Nephron (organoid): ENCODE measurements around the gene NKAP.
A peak's percentile ranks its signal among the peaks of the same experiment; 100 is the strongest.
"Not testable (repeated sequence)": the region's sequence is repeated elsewhere in the genome, so short reads cannot be mapped to it uniquely, and the experiment has no call there.

Experiments
- H3K27ac Mint-ChIP-seq, 3 experiments: 2 replicates each; pipeline ENCODE4 v1.8.0; 2020; ENCODE audit warnings: mixed read lengths in 3 of 3, mild to moderate bottlenecking in 2 of 3, moderate library complexity in 1 of 3
- H3K27me3 Mint-ChIP-seq: 2 replicates; pipeline ENCODE4 v1.8.0; 2021; ENCODE audit warnings: low read depth, mild to moderate bottlenecking, moderate library complexity, mixed read lengths
- H3K36me3 Mint-ChIP-seq: 2 replicates; pipeline ENCODE4 v1.8.0; 2020; ENCODE audit warnings: low read depth, mixed read lengths
- H3K4me1 Mint-ChIP-seq: 2 replicates; pipeline ENCODE4 v1.8.0; 2020; ENCODE audit warnings: mixed read lengths
- H3K4me3 Mint-ChIP-seq, 3 experiments: 2 replicates each; pipeline ENCODE4 v1.8.0; 2020; ENCODE audit warnings: mild to moderate bottlenecking in 3 of 3, mixed read lengths in 3 of 3, moderate library complexity in 2 of 3
- H3K9me3 Mint-ChIP-seq: 2 replicates; pipeline ENCODE4 v1.8.0; 2020; ENCODE audit warnings: mixed read lengths
- TF ChIP-seq, protein P1 (sequence below), 3 experiments: fragments of 200-600 bp; sonication (generic); IDR thresholded peaks; one replicate each; pipeline ENCODE4 v1.5.0; 2021; ENCODE audit warnings: antibody characterized with exemption in 3 of 3; ENCODE audit not compliant: unreplicated experiment in 3 of 3

The NKAP gene

DNA sequence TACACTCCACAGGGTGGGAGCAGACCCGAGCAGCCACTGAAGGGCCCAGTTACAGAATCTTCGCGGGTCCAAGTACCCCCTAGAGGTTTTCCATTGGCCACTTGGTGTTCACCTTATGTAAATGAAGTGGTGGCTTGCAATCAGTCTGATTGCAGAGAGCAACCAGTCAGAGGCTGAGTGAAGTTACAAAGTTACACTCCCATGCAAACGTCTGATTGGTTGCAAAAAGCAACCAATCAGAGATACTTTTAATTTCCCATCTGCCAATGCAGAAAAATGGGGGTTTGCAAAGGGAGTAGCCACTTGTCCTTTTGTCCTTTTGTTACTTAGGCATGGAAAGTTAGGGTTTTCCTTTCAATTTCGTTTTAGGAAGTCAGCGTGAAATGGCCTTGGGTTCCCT lies 27.0 kb upstream of the NKAP start:
- H3K4me3 Mint-ChIP-seq, result no peak overlapping the region
- H3K36me3 Mint-ChIP-seq, result no peaks in the 10 kb centered on the region
- no peaks in the 10 kb centered on the region for H3K27me3 Mint-ChIP-seq
- no peak overlapping the region for H3K27ac Mint-ChIP-seq
- H3K4me1 Mint-ChIP-seq, result no peaks in the 10 kb centered on the region
- TF ChIP-seq, protein P1, sequence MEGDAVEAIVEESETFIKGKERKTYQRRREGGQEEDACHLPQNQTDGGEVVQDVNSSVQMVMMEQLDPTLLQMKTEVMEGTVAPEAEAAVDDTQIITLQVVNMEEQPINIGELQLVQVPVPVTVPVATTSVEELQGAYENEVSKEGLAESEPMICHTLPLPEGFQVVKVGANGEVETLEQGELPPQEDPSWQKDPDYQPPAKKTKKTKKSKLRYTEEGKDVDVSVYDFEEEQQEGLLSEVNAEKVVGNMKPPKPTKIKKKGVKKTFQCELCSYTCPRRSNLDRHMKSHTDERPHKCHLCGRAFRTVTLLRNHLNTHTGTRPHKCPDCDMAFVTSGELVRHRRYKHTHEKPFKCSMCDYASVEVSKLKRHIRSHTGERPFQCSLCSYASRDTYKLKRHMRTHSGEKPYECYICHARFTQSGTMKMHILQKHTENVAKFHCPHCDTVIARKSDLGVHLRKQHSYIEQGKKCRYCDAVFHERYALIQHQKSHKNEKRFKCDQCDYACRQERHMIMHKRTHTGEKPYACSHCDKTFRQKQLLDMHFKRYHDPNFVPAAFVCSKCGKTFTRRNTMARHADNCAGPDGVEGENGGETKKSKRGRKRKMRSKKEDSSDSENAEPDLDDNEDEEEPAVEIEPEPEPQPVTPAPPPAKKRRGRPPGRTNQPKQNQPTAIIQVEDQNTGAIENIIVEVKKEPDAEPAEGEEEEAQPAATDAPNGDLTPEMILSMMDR (IDR thresholded peaks at IDR 0.05; ENCODE audit: unreplicated experiment in 3 of 3), result no peak
- H3K9me3 Mint-ChIP-seq, result peaks cover 7% of the 10 kb centered on the region

GRCh38 chrX:119966837-119967236 lies 23.3 kb upstream of the NKAP start:
- not testable (repeated sequence) for H3K36me3 Mint-ChIP-seq, H3K27ac Mint-ChIP-seq, H3K27me3 Mint-ChIP-seq, H3K4me3 Mint-ChIP-seq, H3K4me1 Mint-ChIP-seq
- H3K9me3 Mint-ChIP-seq, result peaks cover 18% of the 10 kb centered on the region

DNA sequence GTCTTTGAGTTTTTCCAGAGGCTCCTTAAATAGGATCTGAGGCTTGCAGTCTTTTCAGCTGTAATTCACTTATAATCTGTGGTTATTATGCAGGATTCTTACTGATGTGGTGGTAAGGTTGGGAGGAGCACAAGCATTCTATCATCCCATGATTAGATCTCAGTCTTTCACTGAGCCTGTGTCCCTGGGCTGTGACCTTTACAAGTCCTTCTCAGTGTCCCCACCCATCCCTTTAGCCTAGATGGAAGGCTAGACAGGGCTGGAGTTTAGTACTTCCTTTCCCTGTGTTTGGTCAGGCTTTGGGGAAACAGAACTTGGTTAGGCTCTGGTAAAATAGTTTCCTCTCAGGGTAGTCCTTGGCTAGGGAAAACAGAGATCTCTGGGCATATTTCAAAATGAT lies 17.1 kb upstream of the NKAP start:
- Mint-ChIP-seq H3K27me3 (peaks cover 12% of the 10 kb centered on the region), H3K4me1 (no peaks in the 10 kb centered on the region), H3K36me3 (no peaks in the 10 kb centered on the region), H3K9me3 (peaks cover 35% of the 10 kb centered on the region), H3K4me3 (no peak overlapping the region), H3K27ac (no peak overlapping the region)
- TF ChIP-seq, protein P1 (IDR thresholded peaks at IDR 0.05; ENCODE audit: unreplicated experiment in 3 of 3), result no peak

- H3K36me3 Mint-ChIP-seq, H3K4me3 Mint-ChIP-seq, H3K27ac Mint-ChIP-seq, H3K4me1 Mint-ChIP-seq: not testable (repeated sequence)
- Mint-ChIP-seq H3K27me3 (peaks cover 12% of the 10 kb centered on the region), H3K9me3 (peaks cover 23% of the 10 kb centered on the region)
Measured at GRCh38 chrX:119955807-119956570, 12.4 kb upstream of the NKAP start.

- Mint-ChIP-seq H3K27me3 (peaks cover 12% of the 10 kb centered on the region), H3K4me3 (no peak overlapping the region), H3K9me3 (peaks cover 12% of the 10 kb centered on the region), H3K27ac (no peak overlapping the region), H3K4me1 (peaks cover 6% of the 10 kb centered on the region), H3K36me3 (no peaks in the 10 kb centered on the region)
- TF ChIP-seq, protein P1 (IDR thresholded peaks at IDR 0.05; ENCODE audit: unreplicated experiment in 3 of 3), result no peak
Measured at GRCh38 chrX:119954374-119954773, 10.8 kb upstream of the NKAP start.

DNA sequence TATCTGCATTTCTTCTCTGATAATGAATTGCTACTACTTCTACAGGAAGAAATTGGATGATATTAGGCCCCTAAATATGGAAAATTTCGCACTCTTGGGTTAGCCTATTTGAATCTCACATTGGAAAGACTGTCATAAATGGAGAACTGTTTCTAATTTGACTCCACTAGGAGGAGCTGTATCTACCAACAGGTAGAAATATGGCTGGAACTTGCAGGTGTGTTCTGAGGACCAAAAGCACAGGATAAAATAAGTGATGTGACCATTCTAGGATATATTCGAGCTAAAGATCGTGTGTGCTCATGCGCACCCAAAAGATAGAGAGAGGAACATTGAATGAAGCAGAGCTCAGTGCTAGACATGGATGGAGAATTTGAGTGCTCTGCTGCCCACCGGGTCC lies 4.8 kb upstream of the NKAP start:
- Mint-ChIP-seq H3K27me3 (peaks cover 4% of the 10 kb centered on the region), H3K27ac (no peak overlapping the region), H3K4me1 (peaks cover 5% of the 10 kb centered on the region), H3K9me3 (peaks cover 7% of the 10 kb centered on the region), H3K36me3 (no peaks in the 10 kb centered on the region), H3K4me3 (no peak overlapping the region)
- TF ChIP-seq, protein P1 (IDR thresholded peaks at IDR 0.05; ENCODE audit: unreplicated experiment in 3 of 3), result no peak

DNA sequence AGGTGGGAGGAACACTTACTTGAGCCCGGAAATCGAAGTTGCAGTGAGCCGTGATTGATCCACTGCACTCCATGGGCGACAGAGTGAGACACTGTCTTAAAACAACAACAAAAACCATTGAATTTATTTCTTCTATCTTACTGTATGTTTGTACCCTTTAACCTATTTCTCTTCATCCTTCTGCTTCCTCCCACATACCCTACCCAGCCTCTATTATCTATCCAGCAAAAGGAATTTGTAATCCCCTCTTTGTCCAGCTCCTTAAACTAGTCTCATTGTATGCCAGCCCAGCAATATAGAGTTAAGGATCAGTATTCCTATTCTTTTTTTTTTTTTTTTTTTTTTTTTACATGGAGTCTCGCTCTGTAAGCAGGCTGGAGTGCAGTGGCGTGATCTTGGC lies 1.9 kb upstream of the NKAP start:
- Mint-ChIP-seq H3K4me3 (peak overlapping the region; percentile 28 to 64 (median 59)), H3K4me1 (peaks cover 9% of the 10 kb centered on the region), H3K9me3 (peaks cover 7% of the 10 kb centered on the region), H3K27me3 (peaks cover 4% of the 10 kb centered on the region), H3K36me3 (peaks cover 8% of the 10 kb centered on the region), H3K27ac (peak overlapping the region in 1 of 3 experiments; percentile 54)
- TF ChIP-seq, protein P1 (IDR thresholded peaks at IDR 0.05; ENCODE audit: unreplicated experiment in 3 of 3), result no peak
